HG03045 (cell line): Measurements from ENCODE around the gene CA5B.
"Not testable (repeated sequence)": the region's sequence is repeated elsewhere in the genome, so short reads cannot be mapped to it uniquely, and the experiment has no call there.

Experiments
- ATAC-seq: cut with Tn5 transposase; IDR thresholded peaks from one replicate; pipeline ENCODE4 v1.9.1; 2021; ENCODE audit warnings: mild to moderate bottlenecking, moderate library complexity; ENCODE audit not compliant: unreplicated experiment

The CA5B gene

GRCh38 chrX:15812192-15812938 is 74.3 kb downstream of the CA5B start:
- ATAC-seq: no peak

- ATAC-seq: no peak
Measured at GRCh38 chrX:15813416-15813815, 75.3 kb downstream of the CA5B start.

GRCh38 chrX:15814771-15815365 is 76.8 kb downstream of the CA5B start:
- ATAC-seq: no peak

GRCh38 chrX:15815779-15816437 is 77.8 kb downstream of the CA5B start:
- peak; percentile 78 for ATAC-seq

- no peak for ATAC-seq
Measured at GRCh38 chrX:15816438-15816809, 78.4 kb downstream of the CA5B start.

- no peak for ATAC-seq
Measured at GRCh38 chrX:15816886-15817285, 78.8 kb downstream of the CA5B start.

GRCh38 chrX:15820106-15821073 is 82.3 kb downstream of the CA5B start:
- ATAC-seq: no peak

- no peak for ATAC-seq
Measured at GRCh38 chrX:15822922-15823321, 84.9 kb downstream of the CA5B start.

GRCh38 chrX:15825936-15826335 is 87.9 kb downstream of the CA5B start:
- no peak for ATAC-seq

GRCh38 chrX:15829217-15829616 is 91.1 kb downstream of the CA5B start:
- no peak for ATAC-seq

GRCh38 chrX:15831347-15831746 is 93.3 kb downstream of the CA5B start:
- ATAC-seq: not testable (repeated sequence)

- no peak for ATAC-seq
Measured at GRCh38 chrX:15834053-15834452, 96.0 kb downstream of the CA5B start.

GRCh38 chrX:15834827-15835595 is 96.9 kb downstream of the CA5B start:
- no peak for ATAC-seq
